Endodermal cell (in vitro differentiated cells): ENCODE measurements around the gene CAPRIN1. TPM values are rescaled to one million over a fixed set of nuclear protein-coding genes. Genes with fewer than 3 reads are reported as not detected.
"Not testable (repeated sequence)": the region's sequence is repeated elsewhere in the genome, so short reads cannot be mapped to it uniquely, and the experiment has no call there.

Source experiments
- DNase-seq: peaks from one replicate; pipeline ENCODE4 v3.0.0-alpha.2; 2017
- H3K27ac ChIP-seq: 2 replicates; pipeline ENCODE4 v1.5.1; 2013; ENCODE audit warnings: mild to moderate bottlenecking, low read depth, low read length, moderate library complexity
- H3K27me3 ChIP-seq: 2 replicates; pipeline ENCODE4 v1.6.1; 2013; ENCODE audit warnings: mild to moderate bottlenecking, low read length, moderate library complexity; ENCODE audit not compliant: insufficient read depth, control insufficient read depth, poor library complexity, severe bottlenecking
- H3K36me3 ChIP-seq: 2 replicates; pipeline ENCODE4 v1.7.0; 2013; ENCODE audit warnings: mild to moderate bottlenecking, low read length, moderate library complexity; ENCODE audit not compliant: control insufficient read depth, insufficient read depth
- H3K4me1 ChIP-seq: one replicate; pipeline ENCODE4 v1.7.0; 2013; ENCODE audit warnings: low read length; ENCODE audit not compliant: control insufficient read depth, insufficient read depth
- H3K4me3 ChIP-seq: 2 replicates; pipeline ENCODE4 v1.5.1; 2013; ENCODE audit warnings: mild to moderate bottlenecking, low read length, moderate library complexity
- H3K9ac ChIP-seq: 2 replicates; pipeline ENCODE4 v1.6.1; 2013; ENCODE audit warnings: mild to moderate bottlenecking, low read length, moderate library complexity; ENCODE audit not compliant: poor library complexity, severe bottlenecking; ENCODE audit errors: extremely low read depth
- H3K9me3 ChIP-seq: 2 replicates; pipeline ENCODE4 v1.6.1; 2013; ENCODE audit warnings: mild to moderate bottlenecking, low read length, moderate library complexity; ENCODE audit not compliant: control insufficient read depth
- H3K27ac Mint-ChIP-seq: 2 replicates; pipeline ENCODE4 v1.8.0; 2020; ENCODE audit warnings: mixed read lengths
- H3K27me3 Mint-ChIP-seq: 2 replicates; pipeline ENCODE4 v1.8.0; 2021; ENCODE audit warnings: mild to moderate bottlenecking, mixed read lengths; ENCODE audit not compliant: insufficient read depth
- H3K36me3 Mint-ChIP-seq: 2 replicates; pipeline ENCODE4 v1.8.0; 2020; ENCODE audit warnings: low read depth, mixed read lengths
- H3K4me1 Mint-ChIP-seq: 2 replicates; pipeline ENCODE4 v1.8.0; 2020; ENCODE audit warnings: mixed read lengths
- H3K4me3 Mint-ChIP-seq: 2 replicates; pipeline ENCODE4 v1.8.0; 2020; ENCODE audit warnings: mild to moderate bottlenecking, moderate library complexity, mixed read lengths
- H3K9me3 Mint-ChIP-seq: 2 replicates; pipeline ENCODE4 v1.8.0; 2020; ENCODE audit warnings: mild to moderate bottlenecking, mixed read lengths
- CTCF ChIP-seq: fragments of 200-600 bp; sonication (generic); conservative IDR thresholded peaks from 2 replicates; pipeline ENCODE4 v1.5.0; 2021; ENCODE audit warnings: antibody characterized with exemption, mild to moderate bottlenecking
- WGBS, 2 experiments: methylation state at CpG; one replicate each; pipeline versions ENCODE4 v1.1.5 to v1.1.7; 2013; ENCODE audit warnings: missing lambda C conversion rate in 2 of 2, mixed read lengths in 1 of 2; ENCODE audit not compliant: insufficient coverage in 1 of 2, insufficient read length in 1 of 2; 5-methylcytosine and 5-hydroxymethylcytosine counted together
- total RNA-seq, 2 donors: library from RNA; stranded (reverse); fragmentation: NEBNext Ultra II Directional in 1 of 2; extraction: Animal tissue kit (Norgen Biotek cat#: 25700) in 1 of 2; gene quantifications; 2 replicates in 1 of 2; 3 replicates in 1 of 2; pipeline ENCODE4 v1.2.1, GENCODE V29; 2021

Gene CAPRIN1
- total RNA-seq, 2 donors from 2014 or later: 226 to 241 TPM

GRCh38 chr11:34067383-34068065, 16.0 kb downstream of the CAPRIN1 start:
- Mint-ChIP-seq H3K36me3 (peaks cover 47% of the 10 kb centered on the region), H3K27ac (peak overlapping the region; percentile 48)
- peaks cover 67% of the 10 kb centered on the region for H3K36me3 ChIP-seq

GRCh38 chr11:34068111-34068510, 16.6 kb downstream of the CAPRIN1 start:
- Mint-ChIP-seq H3K36me3 (peaks cover 47% of the 10 kb centered on the region), H3K9me3 (no peaks in the 10 kb centered on the region), H3K27me3 (no peaks in the 10 kb centered on the region), H3K27ac (no peak overlapping the region), H3K4me3 (no peak overlapping the region), H3K4me1 (peaks cover 21% of the 10 kb centered on the region)
- TF ChIP-seq CTCF: no peak
- Histone ChIP-seq H3K9me3 (no peaks in the 10 kb centered on the region), H3K4me1 (no peaks in the 10 kb centered on the region), H3K27ac (no peak overlapping the region), H3K9ac (no peak overlapping the region), H3K4me3 (no peak overlapping the region), H3K27me3 (no peaks in the 10 kb centered on the region), H3K36me3 (peaks cover 67% of the 10 kb centered on the region)
- DNase-seq: no peak
- WGBS, 2 experiments: 95 to 100% methylated on average over 2 of the region's 2 CpGs

More at GRCh38 chr11:34067383-34068065, 16.0 kb downstream of the CAPRIN1 start:
- no peak for TF ChIP-seq CTCF
- no peaks in the 10 kb centered on the region for H3K4me1 ChIP-seq
- peaks cover 23% of the 10 kb centered on the region for H3K4me1 Mint-ChIP-seq
- H3K9me3 Mint-ChIP-seq: no peaks in the 10 kb centered on the region
- no peak overlapping the region for H3K9ac ChIP-seq
- H3K27ac ChIP-seq: no peak overlapping the region
- no peaks in the 10 kb centered on the region for H3K27me3 ChIP-seq
- H3K4me3 ChIP-seq: no peak overlapping the region
- no peak overlapping the region for H3K4me3 Mint-ChIP-seq
- no peaks in the 10 kb centered on the region for H3K27me3 Mint-ChIP-seq
- DNase-seq: no peak
- WGBS, 2 experiments: 98 to 99% methylated on average over 7 of the region's 7 CpGs
- H3K9me3 ChIP-seq: no peaks in the 10 kb centered on the region

GRCh38 chr11:34071306-34071705, 19.8 kb downstream of the CAPRIN1 start:
- Mint-ChIP-seq H3K36me3 (peaks cover 52% of the 10 kb centered on the region), H3K4me1 (peaks cover 13% of the 10 kb centered on the region)
- H3K9me3 ChIP-seq, H3K27me3 Mint-ChIP-seq, H3K9me3 Mint-ChIP-seq, H3K9ac ChIP-seq, DNase-seq, H3K27me3 ChIP-seq, H3K4me3 ChIP-seq, H3K27ac ChIP-seq, H3K4me3 Mint-ChIP-seq, H3K27ac Mint-ChIP-seq, H3K4me1 ChIP-seq: not testable (repeated sequence)
- WGBS, 2 experiments: 94 to 95% methylated on average over 3 to 6 of the region's 8 CpGs
- peaks cover 79% of the 10 kb centered on the region for H3K36me3 ChIP-seq

- WGBS, 2 experiments: 100% methylated on average over 2 of the region's 3 CpGs; no CpG with 5 or more reads in 1 of the 2 experiments
- Histone ChIP-seq H3K4me1 (no peaks in the 10 kb centered on the region), H3K4me3 (no peak overlapping the region), H3K9ac (no peak overlapping the region), H3K9me3 (no peaks in the 10 kb centered on the region), H3K36me3 (peaks cover 82% of the 10 kb centered on the region), H3K27me3 (no peaks in the 10 kb centered on the region), H3K27ac (no peak overlapping the region)
- no peak for TF ChIP-seq CTCF
- DNase-seq: no peak
- H3K4me1 Mint-ChIP-seq: peaks cover 13% of the 10 kb centered on the region
- H3K36me3 Mint-ChIP-seq: peaks cover 51% of the 10 kb centered on the region
- H3K27ac Mint-ChIP-seq: no peak overlapping the region
- no peak overlapping the region for H3K4me3 Mint-ChIP-seq
- no peaks in the 10 kb centered on the region for H3K9me3 Mint-ChIP-seq
- H3K27me3 Mint-ChIP-seq: no peaks in the 10 kb centered on the region
Measured at GRCh38 chr11:34072041-34072440, 20.5 kb downstream of the CAPRIN1 start.
